ENCODE data around the gene PCMT1.

DNA sequence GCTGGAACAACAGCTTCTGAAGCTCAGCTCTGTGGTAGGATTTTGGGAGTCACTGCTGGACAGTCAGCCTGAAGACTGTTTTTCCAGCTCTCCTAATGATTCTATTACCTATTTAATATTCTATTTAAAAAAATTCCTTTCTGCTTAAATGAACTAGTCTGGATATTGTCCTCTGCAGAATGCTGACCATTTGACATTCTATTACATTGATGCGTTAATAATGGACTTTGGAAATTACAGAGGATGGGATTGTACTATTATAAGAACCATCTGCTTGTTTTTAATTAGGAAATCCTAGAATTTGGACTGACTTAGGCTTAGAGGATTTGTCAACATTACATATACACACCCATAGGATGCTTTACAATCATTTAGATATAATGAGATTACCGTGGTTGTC is 94.9 kb downstream of the PCMT1 start:
- TF ChIP-seq, protein P1, sequence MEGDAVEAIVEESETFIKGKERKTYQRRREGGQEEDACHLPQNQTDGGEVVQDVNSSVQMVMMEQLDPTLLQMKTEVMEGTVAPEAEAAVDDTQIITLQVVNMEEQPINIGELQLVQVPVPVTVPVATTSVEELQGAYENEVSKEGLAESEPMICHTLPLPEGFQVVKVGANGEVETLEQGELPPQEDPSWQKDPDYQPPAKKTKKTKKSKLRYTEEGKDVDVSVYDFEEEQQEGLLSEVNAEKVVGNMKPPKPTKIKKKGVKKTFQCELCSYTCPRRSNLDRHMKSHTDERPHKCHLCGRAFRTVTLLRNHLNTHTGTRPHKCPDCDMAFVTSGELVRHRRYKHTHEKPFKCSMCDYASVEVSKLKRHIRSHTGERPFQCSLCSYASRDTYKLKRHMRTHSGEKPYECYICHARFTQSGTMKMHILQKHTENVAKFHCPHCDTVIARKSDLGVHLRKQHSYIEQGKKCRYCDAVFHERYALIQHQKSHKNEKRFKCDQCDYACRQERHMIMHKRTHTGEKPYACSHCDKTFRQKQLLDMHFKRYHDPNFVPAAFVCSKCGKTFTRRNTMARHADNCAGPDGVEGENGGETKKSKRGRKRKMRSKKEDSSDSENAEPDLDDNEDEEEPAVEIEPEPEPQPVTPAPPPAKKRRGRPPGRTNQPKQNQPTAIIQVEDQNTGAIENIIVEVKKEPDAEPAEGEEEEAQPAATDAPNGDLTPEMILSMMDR (IDR thresholded peaks at IDR 0.05), result no peak
- no peak for TF ChIP-seq POLR2AphosphoS5 (IDR thresholded peaks at IDR 0.05)
